ENCODE measurements around the gene DGKE.

DGKE gene

GRCh38 chr17:56823848-56824247, 10.1 kb upstream of the DGKE start:
- Mint-ChIP-seq H3K27ac (no peak overlapping the region), H3K9me3 (no peaks in the 10 kb centered on the region), H3K4me3 (no peak overlapping the region), H3K36me3 (peaks cover 7% of the 10 kb centered on the region), H3K4me1 (peaks cover 5% of the 10 kb centered on the region), H3K27me3 (no peaks in the 10 kb centered on the region)
- no peak for ATAC-seq (ENCODE audit: low read depth)
- DNase-seq (ENCODE audit: low spot score in 2 of 2): no peak

GRCh38 chr17:56824503-56824902, 9.4 kb upstream of the DGKE start:
- Mint-ChIP-seq H3K4me3 (no peak overlapping the region), H3K4me1 (peaks cover 3% of the 10 kb centered on the region), H3K27ac (no peak overlapping the region)

GRCh38 chr17:56826611-56827414, 7.1 kb upstream of the DGKE start:
- DNase-seq (ENCODE audit: low spot score in 2 of 2): no peak
- Mint-ChIP-seq H3K27me3 (no peaks in the 10 kb centered on the region), H3K36me3 (peaks cover 11% of the 10 kb centered on the region), H3K27ac (no peak overlapping the region), H3K4me1 (peaks cover 9% of the 10 kb centered on the region), H3K9me3 (no peaks in the 10 kb centered on the region), H3K4me3 (no peak overlapping the region)
- ATAC-seq (ENCODE audit: low read depth): no peak

More at GRCh38 chr17:56824503-56824902, 9.4 kb upstream of the DGKE start:
- ATAC-seq (ENCODE audit: low read depth) (no peak), DNase-seq (ENCODE audit: low spot score in 2 of 2) (no peak)
- no peaks in the 10 kb centered on the region for H3K9me3 Mint-ChIP-seq
- H3K36me3 Mint-ChIP-seq: peaks cover 7% of the 10 kb centered on the region
- no peaks in the 10 kb centered on the region for H3K27me3 Mint-ChIP-seq

GRCh38 chr17:56830726-56831368, 3.1 kb upstream of the DGKE start:
- Mint-ChIP-seq H3K4me3 (no peak overlapping the region), H3K4me1 (peaks cover 22% of the 10 kb centered on the region)

GRCh38 chr17:56831369-56832095, 2.4 kb upstream of the DGKE start:
- DNase-seq (ENCODE audit: low spot score in 2 of 2) (no peak), ATAC-seq (ENCODE audit: low read depth) (no peak)
- H3K9me3 Mint-ChIP-seq: no peaks in the 10 kb centered on the region
- H3K4me1 Mint-ChIP-seq: peaks cover 24% of the 10 kb centered on the region
- H3K4me3 Mint-ChIP-seq: no peak overlapping the region
- H3K36me3 Mint-ChIP-seq: peaks cover 7% of the 10 kb centered on the region
- no peaks in the 10 kb centered on the region for H3K27me3 Mint-ChIP-seq
- peak overlapping the region; percentile 43 for H3K27ac Mint-ChIP-seq

More at GRCh38 chr17:56830726-56831368, 3.1 kb upstream of the DGKE start:
- no peaks in the 10 kb centered on the region for H3K27me3 Mint-ChIP-seq
- H3K9me3 Mint-ChIP-seq: no peaks in the 10 kb centered on the region
- H3K36me3 Mint-ChIP-seq: peaks cover 4% of the 10 kb centered on the region
- no peak for ATAC-seq (ENCODE audit: low read depth)
- DNase-seq (ENCODE audit: low spot score in 2 of 2): no peak
- H3K27ac Mint-ChIP-seq: peak overlapping the region; percentile 43

GRCh38 chr17:56832446-56832845, 1.5 kb upstream of the DGKE start:
- H3K9me3 Mint-ChIP-seq: no peaks in the 10 kb centered on the region
- ATAC-seq (ENCODE audit: low read depth) (no peak), DNase-seq (ENCODE audit: low spot score in 2 of 2) (no peak)
- H3K4me3 Mint-ChIP-seq: peak overlapping the region; percentile 74
- no peaks in the 10 kb centered on the region for H3K27me3 Mint-ChIP-seq
- peaks cover 31% of the 10 kb centered on the region for H3K4me1 Mint-ChIP-seq
- H3K36me3 Mint-ChIP-seq: peaks cover 11% of the 10 kb centered on the region
- H3K27ac Mint-ChIP-seq: peak overlapping the region; percentile 87

- Mint-ChIP-seq H3K9me3 (no peaks in the 10 kb centered on the region), H3K27me3 (no peaks in the 10 kb centered on the region), H3K36me3 (peaks cover 11% of the 10 kb centered on the region), H3K4me1 (peaks cover 38% of the 10 kb centered on the region), H3K4me3 (peak overlapping the region; percentile 95), H3K27ac (peak overlapping the region; percentile 87)
- DNase-seq (ENCODE audit: low spot score in 2 of 2) (peak; percentile 46 to 58), ATAC-seq (ENCODE audit: low read depth) (peak; percentile 61)
Measured at GRCh38 chr17:56833057-56833808, 718 bp upstream of the DGKE start.

- Mint-ChIP-seq H3K9me3 (no peaks in the 10 kb centered on the region), H3K4me3 (peak overlapping the region; percentile 95), H3K36me3 (peaks cover 11% of the 10 kb centered on the region), H3K4me1 (peaks cover 38% of the 10 kb centered on the region), H3K27ac (peak overlapping the region; percentile 58), H3K27me3 (no peaks in the 10 kb centered on the region)
- DNase-seq (ENCODE audit: low spot score in 2 of 2): peak; percentile 58 to 67
- ATAC-seq (ENCODE audit: low read depth): peak; percentile 36
Measured at GRCh38 chr17:56834380-56835263, 671 bp downstream of the DGKE start.

- H3K4me3 Mint-ChIP-seq: peak overlapping the region; percentile 95
- ATAC-seq (ENCODE audit: low read depth) (no peak), DNase-seq (ENCODE audit: low spot score in 2 of 2) (no peak)
- peaks cover 13% of the 10 kb centered on the region for H3K36me3 Mint-ChIP-seq
- H3K4me1 Mint-ChIP-seq: peaks cover 38% of the 10 kb centered on the region
- no peaks in the 10 kb centered on the region for H3K9me3 Mint-ChIP-seq
- H3K27ac Mint-ChIP-seq: no peak overlapping the region
- H3K27me3 Mint-ChIP-seq: no peaks in the 10 kb centered on the region
Measured at GRCh38 chr17:56835264-56835585, 1.3 kb downstream of the DGKE start.

GRCh38 chr17:56838687-56839086, 4.7 kb downstream of the DGKE start:
- H3K4me3 Mint-ChIP-seq: no peak overlapping the region
- H3K4me1 Mint-ChIP-seq: peaks cover 20% of the 10 kb centered on the region
- ATAC-seq (ENCODE audit: low read depth) (no peak), DNase-seq (ENCODE audit: low spot score in 2 of 2) (no peak)
- H3K27me3 Mint-ChIP-seq: no peaks in the 10 kb centered on the region
- H3K9me3 Mint-ChIP-seq: no peaks in the 10 kb centered on the region
- H3K27ac Mint-ChIP-seq: no peak overlapping the region
- H3K36me3 Mint-ChIP-seq: peaks cover 11% of the 10 kb centered on the region

GRCh38 chr17:56842577-56842976, 8.6 kb downstream of the DGKE start:
- H3K27ac Mint-ChIP-seq: no peak overlapping the region
- no peak for DNase-seq (ENCODE audit: low spot score in 2 of 2)
- H3K4me3 Mint-ChIP-seq: no peak overlapping the region
- H3K36me3 Mint-ChIP-seq: peaks cover 10% of the 10 kb centered on the region
- H3K4me1 Mint-ChIP-seq: peaks cover 9% of the 10 kb centered on the region
- H3K9me3 Mint-ChIP-seq: no peaks in the 10 kb centered on the region
- no peaks in the 10 kb centered on the region for H3K27me3 Mint-ChIP-seq
- ATAC-seq (ENCODE audit: low read depth): no peak

GRCh38 chr17:56845934-56846333, 12.0 kb downstream of the DGKE start:
- Mint-ChIP-seq H3K4me1 (peaks cover 10% of the 10 kb centered on the region), H3K27me3 (no peaks in the 10 kb centered on the region), H3K36me3 (peaks cover 20% of the 10 kb centered on the region), H3K27ac (no peak overlapping the region), H3K9me3 (no peaks in the 10 kb centered on the region), H3K4me3 (no peak overlapping the region)
- ATAC-seq (ENCODE audit: low read depth): no peak
- no peak for DNase-seq (ENCODE audit: low spot score in 2 of 2)

- no peak for DNase-seq (ENCODE audit: low spot score in 2 of 2)
- Mint-ChIP-seq H3K27ac (no peak overlapping the region), H3K27me3 (no peaks in the 10 kb centered on the region), H3K36me3 (peaks cover 26% of the 10 kb centered on the region), H3K9me3 (no peaks in the 10 kb centered on the region), H3K4me3 (no peak overlapping the region), H3K4me1 (peaks cover 10% of the 10 kb centered on the region)
- ATAC-seq (ENCODE audit: low read depth): no peak
Measured at GRCh38 chr17:56847106-56847505, 13.2 kb downstream of the DGKE start.
